Measurements from ENCODE around the gene NADK2.

- TF ChIP-seq, protein P1, sequence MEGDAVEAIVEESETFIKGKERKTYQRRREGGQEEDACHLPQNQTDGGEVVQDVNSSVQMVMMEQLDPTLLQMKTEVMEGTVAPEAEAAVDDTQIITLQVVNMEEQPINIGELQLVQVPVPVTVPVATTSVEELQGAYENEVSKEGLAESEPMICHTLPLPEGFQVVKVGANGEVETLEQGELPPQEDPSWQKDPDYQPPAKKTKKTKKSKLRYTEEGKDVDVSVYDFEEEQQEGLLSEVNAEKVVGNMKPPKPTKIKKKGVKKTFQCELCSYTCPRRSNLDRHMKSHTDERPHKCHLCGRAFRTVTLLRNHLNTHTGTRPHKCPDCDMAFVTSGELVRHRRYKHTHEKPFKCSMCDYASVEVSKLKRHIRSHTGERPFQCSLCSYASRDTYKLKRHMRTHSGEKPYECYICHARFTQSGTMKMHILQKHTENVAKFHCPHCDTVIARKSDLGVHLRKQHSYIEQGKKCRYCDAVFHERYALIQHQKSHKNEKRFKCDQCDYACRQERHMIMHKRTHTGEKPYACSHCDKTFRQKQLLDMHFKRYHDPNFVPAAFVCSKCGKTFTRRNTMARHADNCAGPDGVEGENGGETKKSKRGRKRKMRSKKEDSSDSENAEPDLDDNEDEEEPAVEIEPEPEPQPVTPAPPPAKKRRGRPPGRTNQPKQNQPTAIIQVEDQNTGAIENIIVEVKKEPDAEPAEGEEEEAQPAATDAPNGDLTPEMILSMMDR (IDR thresholded peaks at IDR 0.05) = no peak
- no peak for TF ChIP-seq POLR2A (IDR thresholded peaks at IDR 0.05)
- TF ChIP-seq POLR2AphosphoS5 (IDR thresholded peaks at IDR 0.05) = no peak
These were observed 88.0 kb downstream of the NADK2 start for GRCh38 chr5:36153726-36154125.
